Subcutaneous adipose tissue (tissue), 4 donors: ENCODE results near the gene FMN1. TPM values are rescaled to one million over a fixed set of nuclear protein-coding genes. Genes with fewer than 3 reads are reported as not detected.

Experiments
- total RNA-seq, 4 donors: library from RNA; depleted of rRNA; stranded (reverse); fragments of >200 nt; gene quantifications; one replicate each; pipeline ENCODE4 v1.1.0, GENCODE V29; 2016
- TF ChIP-seq, protein P1 (sequence below): fragments of 450-650 bp; IDR thresholded peaks from one replicate; pipeline ENCODE4 v1.5.1; 2016; ENCODE audit warnings: low read depth, mild to moderate bottlenecking, control low read depth, antibody characterized with exemption, moderate library complexity

The FMN1 gene
- total RNA-seq, 4 donors from 2014 or later: 15.6 to 76.7 (median 53.9) TPM

DNA sequence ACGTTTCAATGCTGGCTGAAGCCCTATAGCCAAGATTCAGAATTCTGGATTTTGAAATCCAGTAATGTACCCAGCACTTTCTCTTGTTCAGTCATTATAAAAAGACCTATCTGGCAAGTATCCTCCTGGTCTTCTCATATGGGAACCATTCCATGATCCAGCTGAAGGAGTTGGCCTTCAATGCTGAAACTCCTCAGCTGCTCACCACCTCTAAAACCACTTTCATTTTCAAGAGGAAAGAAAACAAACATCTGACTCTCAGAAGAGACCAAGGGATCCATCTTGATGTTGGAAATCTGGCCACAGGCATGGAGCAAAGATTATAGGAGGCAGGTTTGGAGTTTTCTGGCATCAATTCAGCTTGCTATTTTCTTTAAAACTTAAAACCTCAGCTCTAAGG lies 235.4 kb downstream of the FMN1 start:
- TF ChIP-seq, protein P1, sequence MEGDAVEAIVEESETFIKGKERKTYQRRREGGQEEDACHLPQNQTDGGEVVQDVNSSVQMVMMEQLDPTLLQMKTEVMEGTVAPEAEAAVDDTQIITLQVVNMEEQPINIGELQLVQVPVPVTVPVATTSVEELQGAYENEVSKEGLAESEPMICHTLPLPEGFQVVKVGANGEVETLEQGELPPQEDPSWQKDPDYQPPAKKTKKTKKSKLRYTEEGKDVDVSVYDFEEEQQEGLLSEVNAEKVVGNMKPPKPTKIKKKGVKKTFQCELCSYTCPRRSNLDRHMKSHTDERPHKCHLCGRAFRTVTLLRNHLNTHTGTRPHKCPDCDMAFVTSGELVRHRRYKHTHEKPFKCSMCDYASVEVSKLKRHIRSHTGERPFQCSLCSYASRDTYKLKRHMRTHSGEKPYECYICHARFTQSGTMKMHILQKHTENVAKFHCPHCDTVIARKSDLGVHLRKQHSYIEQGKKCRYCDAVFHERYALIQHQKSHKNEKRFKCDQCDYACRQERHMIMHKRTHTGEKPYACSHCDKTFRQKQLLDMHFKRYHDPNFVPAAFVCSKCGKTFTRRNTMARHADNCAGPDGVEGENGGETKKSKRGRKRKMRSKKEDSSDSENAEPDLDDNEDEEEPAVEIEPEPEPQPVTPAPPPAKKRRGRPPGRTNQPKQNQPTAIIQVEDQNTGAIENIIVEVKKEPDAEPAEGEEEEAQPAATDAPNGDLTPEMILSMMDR: no peak

DNA sequence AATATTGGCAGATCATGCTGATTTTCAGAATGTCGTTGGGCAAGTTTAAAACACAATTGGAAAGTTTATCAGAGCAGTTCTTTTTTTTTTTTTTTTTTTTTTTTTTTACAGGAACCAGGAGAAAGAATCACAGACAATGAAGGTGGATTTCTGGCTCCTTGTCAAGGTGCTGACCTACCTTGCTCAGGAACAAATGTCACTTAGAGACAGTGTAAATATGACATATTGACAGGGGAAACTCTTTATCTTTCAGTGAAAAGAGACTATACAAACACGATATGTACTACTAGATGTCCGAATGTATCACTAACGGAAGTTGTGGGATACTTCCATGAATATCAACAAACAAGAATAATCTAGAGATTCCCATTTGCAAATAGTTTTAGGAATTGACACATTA lies 237.3 kb downstream of the FMN1 start:
- TF ChIP-seq, protein P1: no peak

DNA sequence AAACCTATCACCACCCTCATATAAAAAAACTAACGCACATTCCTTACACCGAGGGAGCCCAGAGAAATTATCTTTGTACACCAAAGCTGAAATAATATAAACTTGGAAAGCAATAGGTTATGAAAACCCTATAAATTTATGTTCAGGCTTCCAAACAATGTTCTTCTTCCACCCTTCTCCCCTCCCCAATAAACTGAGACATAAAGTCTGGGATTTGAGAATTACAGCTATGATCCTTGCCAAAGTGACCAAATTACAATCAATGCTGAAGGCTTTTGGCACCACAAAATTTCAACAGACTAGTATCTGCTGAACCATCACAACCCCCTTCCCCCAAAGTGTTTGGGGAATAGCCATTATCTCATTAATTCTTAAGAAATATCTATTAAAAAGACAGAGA lies 237.8 kb downstream of the FMN1 start:
- TF ChIP-seq, protein P1: no peak

DNA sequence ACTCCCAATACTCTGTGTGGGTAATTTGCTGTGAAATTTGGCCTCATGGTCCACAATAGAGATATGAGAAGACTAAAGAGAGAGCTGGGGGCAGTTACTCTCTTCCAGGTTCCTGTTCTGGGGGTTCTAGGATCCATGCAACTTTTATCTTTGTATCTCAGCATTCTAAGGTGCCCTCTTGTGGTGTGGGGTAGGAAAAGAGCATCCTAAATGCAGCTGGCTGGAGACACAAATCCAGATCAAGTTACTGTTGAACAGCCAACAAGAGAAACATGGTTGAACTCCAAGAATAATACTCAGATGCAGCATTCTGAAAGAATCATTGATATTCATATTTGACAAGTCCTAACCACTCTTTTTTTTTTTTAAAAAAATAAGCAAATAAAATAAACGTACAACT lies 238.5 kb downstream of the FMN1 start:
- TF ChIP-seq, protein P1: no peak

DNA sequence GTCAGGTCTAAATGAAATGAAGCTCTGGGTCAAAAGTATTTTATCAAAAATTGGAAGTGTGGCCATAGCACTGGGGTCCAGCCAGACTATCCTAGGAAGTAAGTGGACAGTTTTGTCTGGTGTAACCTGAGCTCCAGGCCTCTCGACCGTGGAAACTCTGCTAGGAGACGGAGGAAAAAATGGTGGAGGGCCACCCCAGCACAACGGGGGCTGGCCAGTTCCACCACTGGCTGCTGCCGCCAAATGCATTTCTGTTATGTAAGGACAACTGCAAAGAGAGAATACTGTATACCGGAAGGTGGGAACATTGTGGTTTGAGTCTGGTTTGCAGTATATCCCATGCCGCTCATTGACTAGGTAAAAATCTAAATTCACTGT lies 241.0 kb downstream of the FMN1 start:
- TF ChIP-seq, protein P1: no peak

DNA sequence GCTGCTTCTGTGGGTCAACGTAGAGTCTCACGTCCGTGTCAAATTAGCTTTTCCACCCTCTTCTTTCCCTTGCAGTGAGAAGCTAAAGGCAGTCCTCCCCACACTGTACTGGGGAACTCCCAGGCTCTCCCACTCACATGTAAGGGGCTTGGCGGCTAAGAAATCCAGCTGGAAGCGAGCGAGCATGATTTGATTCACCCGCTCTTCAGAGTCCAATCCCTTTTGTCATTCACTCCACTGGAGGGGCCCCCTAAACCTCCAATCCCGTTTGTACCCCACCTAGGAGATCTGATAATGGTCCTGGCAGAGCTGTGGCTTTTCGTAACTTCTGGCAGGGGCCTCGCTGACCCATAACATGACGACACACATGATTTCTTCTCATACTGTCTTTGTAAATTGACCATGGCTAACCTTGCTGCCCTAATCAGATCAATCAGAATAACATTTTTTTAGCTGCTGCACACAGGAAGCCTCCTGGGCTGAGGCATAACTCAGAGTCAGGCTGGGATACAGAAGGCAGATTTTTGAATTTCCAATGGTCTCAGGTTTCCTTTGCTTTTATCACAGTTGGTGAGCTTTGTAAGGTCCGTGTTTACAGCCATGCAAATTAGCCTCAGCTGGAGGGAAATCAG lies 241.5 kb downstream of the FMN1 start:
- TF ChIP-seq, protein P1: no peak

DNA sequence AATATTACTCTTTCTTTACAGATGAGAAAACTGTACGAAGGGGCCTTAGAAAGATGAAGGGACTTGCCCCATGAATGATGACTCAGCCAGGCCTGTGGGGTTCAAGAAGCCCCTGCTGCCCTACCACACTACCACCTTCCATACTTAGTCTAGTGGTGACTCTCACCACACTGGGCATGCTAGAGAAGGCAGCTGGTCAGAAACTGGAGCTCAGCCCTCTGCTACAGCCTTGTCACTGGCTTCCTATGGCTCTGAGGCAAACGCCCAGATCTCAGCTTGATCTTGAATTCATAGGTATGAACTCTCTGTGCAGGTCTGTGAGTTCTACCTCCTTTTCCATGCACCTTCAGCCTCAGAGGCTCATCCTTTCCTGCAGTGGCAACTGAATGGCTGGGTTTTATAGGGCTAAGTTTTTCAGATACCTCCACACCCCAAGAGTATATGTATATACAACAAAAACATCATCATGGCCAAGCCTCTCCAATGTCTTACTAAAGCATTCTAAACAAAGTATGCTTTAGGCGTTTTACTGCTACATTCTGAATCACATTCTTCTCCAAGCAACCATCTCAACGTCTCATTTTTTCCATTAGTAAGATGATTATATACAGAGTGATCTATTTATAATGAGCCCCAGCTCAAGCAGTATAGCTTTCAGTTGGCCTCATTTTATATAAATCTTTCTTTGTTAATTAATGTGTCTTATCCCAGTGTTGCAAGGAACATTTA lies 242.6 kb downstream of the FMN1 start:
- TF ChIP-seq, protein P1: no peak
